GM18498 (cell line): ENCODE measurements around the gene CIBAR2.

Experiments
- ATAC-seq: cut with Tn5 transposase; IDR thresholded peaks from one replicate; pipeline ENCODE4 v1.9.1; 2021; ENCODE audit warnings: mild to moderate bottlenecking, moderate library complexity; ENCODE audit not compliant: unreplicated experiment

Gene CIBAR2

GRCh38 chr16:85103114-85104079 is 8.9 kb downstream of the CIBAR2 start:
- ATAC-seq = no peak

GRCh38 chr16:85101956-85102630 is 10.2 kb downstream of the CIBAR2 start:
- no peak for ATAC-seq

DNA sequence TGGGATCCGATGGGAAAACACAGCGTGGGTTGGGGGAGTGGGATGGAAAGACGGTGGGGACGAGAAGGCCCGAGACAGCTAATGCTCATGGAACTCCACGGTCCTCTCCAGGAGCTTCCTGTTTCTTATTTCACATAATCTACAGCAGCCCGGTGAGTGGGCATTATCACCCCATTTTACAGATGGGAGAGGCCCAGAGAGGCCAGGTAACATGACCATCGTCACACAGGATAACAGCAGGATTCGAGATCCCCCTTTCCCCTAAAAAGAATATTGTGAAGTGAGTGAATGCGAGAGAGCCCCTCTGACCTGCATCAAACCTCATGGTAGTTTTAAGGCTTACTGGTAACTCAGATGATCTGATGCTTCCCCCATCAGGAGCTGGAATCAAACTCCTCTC is 12.0 kb downstream of the CIBAR2 start:
- no peak for ATAC-seq

GRCh38 chr16:85098565-85098964 is 13.7 kb downstream of the CIBAR2 start:
- no peak for ATAC-seq

DNA sequence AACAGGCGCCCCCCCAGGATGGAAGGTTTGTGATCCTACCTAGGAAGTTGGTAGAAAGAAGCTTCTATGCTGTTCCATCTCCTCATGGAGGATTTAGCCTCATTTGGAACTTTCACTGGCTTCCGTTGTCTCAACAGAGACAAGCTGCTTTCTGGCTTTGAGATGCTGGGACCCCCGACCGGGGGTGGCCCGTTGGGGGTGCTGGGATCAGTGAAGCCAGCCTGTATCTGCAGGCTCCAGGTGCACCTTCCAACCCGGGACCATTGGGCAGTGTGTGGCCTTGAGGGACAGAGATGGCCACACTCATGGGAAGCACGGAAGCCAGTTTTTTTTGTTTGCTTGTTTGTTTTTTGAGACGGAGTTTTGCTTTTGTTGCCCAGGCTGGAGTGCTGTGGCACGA is 15.4 kb downstream of the CIBAR2 start:
- ATAC-seq = no peak

DNA sequence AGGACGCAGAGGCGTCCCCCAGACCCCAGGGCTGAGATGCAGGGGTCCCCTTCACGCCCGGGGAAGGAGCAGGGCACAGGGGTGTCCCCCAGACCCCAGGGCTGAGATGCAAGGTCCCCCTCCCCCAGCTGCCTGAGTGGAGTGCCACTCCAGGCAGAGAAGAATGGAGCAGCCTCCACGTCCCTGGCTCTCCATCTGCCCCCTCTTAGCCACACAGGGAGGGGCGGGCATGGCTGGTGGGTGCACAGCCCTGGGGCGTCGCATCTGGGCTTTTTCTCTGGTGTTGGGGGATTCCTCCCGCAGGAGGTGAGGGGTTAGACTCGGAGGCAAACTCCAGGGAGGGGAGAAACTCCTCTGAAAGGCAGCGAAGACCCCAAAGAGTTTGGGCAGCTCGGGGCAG is 17.5 kb downstream of the CIBAR2 start:
- ATAC-seq = no peak

DNA sequence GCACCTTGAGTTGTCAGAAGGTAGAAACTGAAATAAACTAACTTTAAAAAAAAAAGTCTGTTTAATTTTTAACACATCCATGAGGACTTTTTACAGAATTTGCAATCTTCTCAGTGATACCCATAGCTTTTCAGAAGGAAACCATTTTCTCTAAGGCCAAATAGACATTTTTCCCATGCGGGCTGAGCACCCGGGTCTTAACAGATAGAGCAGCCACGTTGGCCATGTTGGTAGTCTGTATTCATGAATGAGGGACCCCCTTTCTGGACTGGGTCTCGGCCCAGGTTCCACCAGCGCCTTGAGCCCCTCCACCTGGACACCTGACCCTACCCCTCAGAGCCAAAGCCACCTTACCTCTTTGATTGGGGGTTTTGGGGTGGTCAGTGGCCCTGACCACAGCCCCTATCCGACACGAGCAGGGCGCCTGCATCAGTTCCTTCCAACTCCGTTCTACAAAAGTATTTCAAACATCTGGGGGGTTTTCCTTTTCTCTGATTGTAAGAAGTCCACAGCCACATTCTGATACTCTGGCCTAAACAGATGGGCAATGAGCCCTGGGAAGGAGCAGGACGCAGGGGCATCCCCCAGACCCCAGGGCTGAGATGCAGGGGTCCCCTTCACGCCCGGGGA is 18.0 kb downstream of the CIBAR2 start:
- no peak for ATAC-seq

DNA sequence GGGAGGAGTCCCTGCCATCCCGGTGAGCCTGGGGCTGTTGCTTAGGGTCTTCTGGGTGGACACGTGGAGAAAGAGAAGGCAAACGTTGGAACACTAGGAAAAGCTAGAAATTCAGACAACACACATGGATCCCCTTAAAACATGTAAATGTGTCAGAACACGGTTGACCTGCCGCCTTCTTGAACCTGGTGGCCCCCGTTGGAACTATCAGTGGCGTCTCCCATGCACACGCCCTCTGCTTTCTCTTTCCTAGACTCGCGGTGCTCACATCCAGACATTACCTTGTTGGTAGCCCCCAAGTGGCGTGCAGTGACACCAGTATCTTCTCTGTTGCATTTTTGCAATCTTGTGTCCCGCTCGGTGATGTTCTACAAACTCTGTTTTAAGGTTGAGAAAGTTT is 18.6 kb downstream of the CIBAR2 start:
- no peak for ATAC-seq

GRCh38 chr16:85092851-85093250 is 19.4 kb downstream of the CIBAR2 start:
- ATAC-seq = no peak

GRCh38 chr16:85092309-85092708 is 20.0 kb downstream of the CIBAR2 start:
- no peak for ATAC-seq

- ATAC-seq = no peak
These were observed 20.8 kb downstream of the CIBAR2 start for GRCh38 chr16:85091522-85091910.

- no peak for ATAC-seq
These were observed 21.3 kb downstream of the CIBAR2 start for GRCh38 chr16:85090873-85091521.

DNA sequence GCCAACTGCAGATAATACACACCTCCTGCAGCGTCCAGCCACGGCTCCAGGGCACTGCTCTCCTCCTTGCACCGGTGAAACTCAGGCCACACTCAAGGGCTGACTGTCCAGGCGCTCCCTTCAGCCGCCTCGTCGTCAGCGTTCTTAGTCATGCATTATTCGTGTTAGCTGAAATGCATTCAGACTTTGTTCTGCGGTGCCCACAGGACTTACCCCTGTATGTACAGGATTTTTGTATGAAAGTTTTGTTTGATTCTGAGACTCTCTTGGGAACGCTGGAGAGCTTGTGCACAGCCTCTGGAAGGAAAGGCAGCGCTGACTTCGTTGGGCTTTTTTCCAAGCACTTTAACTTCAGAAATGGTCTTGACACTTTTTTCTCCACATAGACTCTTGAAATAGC is 22.1 kb downstream of the CIBAR2 start:
- ATAC-seq = no peak

GRCh38 chr16:85089525-85089924 is 22.7 kb downstream of the CIBAR2 start:
- no peak for ATAC-seq

DNA sequence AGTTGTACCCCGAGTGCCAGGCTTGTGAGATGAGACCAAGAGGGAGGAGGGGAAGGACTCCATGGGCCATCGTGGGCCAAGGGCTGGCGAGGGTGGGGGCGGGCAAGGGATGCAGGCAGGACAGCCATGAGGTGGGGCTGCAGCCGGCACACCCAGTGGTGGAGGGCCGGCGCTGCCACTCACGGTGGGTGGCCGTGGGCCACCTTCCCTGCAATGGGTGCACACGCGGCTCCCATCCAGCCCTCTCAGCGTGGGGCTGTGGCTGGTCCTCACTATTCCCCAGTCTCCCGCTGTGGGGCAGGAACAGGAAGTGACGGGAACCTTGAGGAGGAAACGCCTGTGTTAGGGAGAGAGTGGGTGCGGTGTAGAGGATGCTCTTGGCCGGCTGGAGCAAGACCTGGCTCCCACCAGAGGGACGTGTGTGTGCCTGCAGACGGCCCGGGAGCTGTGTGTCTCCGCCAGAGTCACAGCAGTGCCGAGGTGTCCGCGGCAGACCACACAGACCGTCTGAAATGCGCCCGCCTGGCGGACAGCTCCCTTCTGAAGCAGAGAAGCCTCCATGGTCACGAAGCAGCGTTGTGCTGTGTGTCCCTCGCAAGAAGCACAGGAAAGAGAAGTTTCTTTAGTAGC is 23.6 kb downstream of the CIBAR2 start:
- no peak for ATAC-seq

GRCh38 chr16:85087899-85088569 is 24.2 kb downstream of the CIBAR2 start:
- no peak for ATAC-seq

GRCh38 chr16:85086347-85087291 is 25.7 kb downstream of the CIBAR2 start:
- peak; percentile 70 for ATAC-seq

DNA sequence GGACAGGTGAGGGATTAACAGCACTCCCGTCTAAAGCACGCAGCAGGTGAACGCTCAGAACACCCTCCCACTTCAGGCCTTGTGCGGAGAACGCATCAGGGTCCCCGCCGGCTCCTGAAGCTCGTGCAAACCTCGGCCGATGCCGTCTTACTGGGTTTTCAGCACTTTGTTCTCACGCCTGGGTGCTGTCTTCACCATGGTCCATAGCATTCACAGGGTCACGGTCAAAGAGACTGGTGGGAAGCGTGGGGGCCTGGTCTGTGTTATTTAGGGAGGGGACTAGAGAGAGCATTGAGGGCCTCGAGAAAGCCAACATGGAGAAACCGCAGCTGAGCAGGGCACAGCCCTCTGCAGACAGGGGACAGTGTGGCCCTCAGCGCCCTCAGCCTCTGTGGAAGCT is 26.6 kb downstream of the CIBAR2 start:
- no peak for ATAC-seq

DNA sequence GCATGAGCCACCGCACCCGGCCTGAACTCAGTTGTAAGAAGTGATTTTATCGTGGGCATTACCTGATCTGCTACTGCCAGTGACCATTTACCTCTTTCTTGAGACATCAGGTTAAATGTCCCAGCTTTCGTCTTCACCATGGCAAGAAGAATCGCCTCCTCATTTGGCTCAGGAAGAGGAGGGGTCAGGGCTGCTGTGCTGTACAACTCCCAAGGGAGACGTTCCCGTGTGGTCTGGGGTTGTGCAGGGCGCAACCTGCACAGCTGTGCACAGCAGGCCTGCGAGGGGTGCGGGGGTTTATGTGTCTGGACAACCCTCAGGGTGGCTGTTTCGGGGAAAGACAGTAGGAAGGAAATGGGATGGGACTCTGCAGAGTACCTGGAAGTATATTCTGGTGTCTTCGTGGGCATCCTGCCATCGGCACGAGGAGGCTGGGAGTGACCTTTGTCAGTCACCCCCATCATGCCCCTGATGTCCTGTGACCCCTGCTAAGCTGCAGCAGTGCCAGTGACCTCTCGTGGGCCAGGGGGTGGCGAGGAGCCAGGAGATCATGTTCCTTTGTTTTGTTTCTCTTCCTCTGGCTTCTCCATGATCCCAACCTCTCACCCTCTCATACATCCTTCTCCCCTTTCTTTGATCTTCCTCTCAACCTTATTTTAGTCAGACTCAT is 27.3 kb downstream of the CIBAR2 start:
- ATAC-seq = no peak
